Measurements from ENCODE around the gene LPCAT2. TPM values are rescaled to one million over a fixed set of nuclear protein-coding genes. Genes with fewer than 3 reads are reported as not detected.

LPCAT2 gene
- total and polyA plus RNA-seq, 2 donors (not counting 1 experiment from before 2014, with no cell fraction given), result 10.2 to 17.8 TPM

- Histone ChIP-seq H3K4me3 (replicated peaks in 1 of 4; ENCODE audit: control extremely low read depth in 1 of 4, insufficient read depth in 1 of 4, low read depth in 3 of 4, low read length in 4 of 4) (peak overlapping the region; percentile 30 to 63 (median 60)), H3K9me3 (ENCODE audit: control insufficient read depth, insufficient read depth, low read depth, low read length) (no peaks in the 10 kb centered on the region), H3K36me3 (ENCODE audit: control insufficient read depth, insufficient read depth, low read length) (peaks cover 16% of the 10 kb centered on the region), H3K27ac (ENCODE audit: insufficient read depth, low read length) (no peak overlapping the region), H4K20me1 (ENCODE audit: control insufficient read depth, extremely low read depth, insufficient read depth, low read length) (no peaks in the 10 kb centered on the region), H3K4me1 (ENCODE audit: control insufficient read depth, extremely low read depth, insufficient read depth, low read length) (no peaks in the 10 kb centered on the region), H3K27me3 (ENCODE audit: control insufficient read depth, insufficient read depth, low read length) (no peaks in the 10 kb centered on the region), H3K9ac (ENCODE audit: insufficient read depth, low read length) (no peak overlapping the region), H2AFZ (ENCODE audit: low read length) (no peak overlapping the region), H3K4me2 (ENCODE audit: extremely low read depth, insufficient read depth, low read length) (peak overlapping the region; percentile 68), H3K79me2 (ENCODE audit: control insufficient read depth, insufficient read depth, low read length) (no peaks in the 10 kb centered on the region)
- no peak for TF ChIP-seq CTCF (conservative IDR thresholded peaks at IDR 0.05 in 1 of 2, IDR thresholded peaks at IDR 0.05 in 1 of 2; ENCODE audit: low read depth in 1 of 2, low read length in 2 of 2)
- TF ChIP-seq EZH2 (IDR thresholded peaks at IDR 0.05; ENCODE audit: low read length, missing control alignments), result no peak
- DNase-seq (ENCODE audit: low read depth in 2 of 2), result no peak
Observed at GRCh38 chr16:55510185-55510805, 1.4 kb downstream of the LPCAT2 start.

- Histone ChIP-seq H3K4me1 (ENCODE audit: control insufficient read depth, extremely low read depth, insufficient read depth, low read length) (no peaks in the 10 kb centered on the region), H3K79me2 (ENCODE audit: control insufficient read depth, insufficient read depth, low read length) (no peaks in the 10 kb centered on the region), H3K27me3 (ENCODE audit: control insufficient read depth, insufficient read depth, low read length) (no peaks in the 10 kb centered on the region), H3K36me3 (ENCODE audit: control insufficient read depth, insufficient read depth, low read length) (peaks cover 2% of the 10 kb centered on the region), H3K9me3 (ENCODE audit: control insufficient read depth, insufficient read depth, low read depth, low read length) (no peaks in the 10 kb centered on the region), H4K20me1 (ENCODE audit: control insufficient read depth, extremely low read depth, insufficient read depth, low read length) (no peaks in the 10 kb centered on the region), H3K27ac (ENCODE audit: insufficient read depth, low read length) (no peak overlapping the region), H3K9ac (ENCODE audit: insufficient read depth, low read length) (no peak overlapping the region), H3K4me2 (ENCODE audit: extremely low read depth, insufficient read depth, low read length) (no peak overlapping the region), H2AFZ (ENCODE audit: low read length) (no peak overlapping the region), H3K4me3 (replicated peaks in 1 of 4; ENCODE audit: control extremely low read depth in 1 of 4, insufficient read depth in 1 of 4, low read depth in 3 of 4, low read length in 4 of 4) (no peak overlapping the region)
- no peak for DNase-seq (ENCODE audit: low read depth in 2 of 2)
- TF ChIP-seq EZH2 (IDR thresholded peaks at IDR 0.05; ENCODE audit: low read length, missing control alignments) (no peak), CTCF (conservative IDR thresholded peaks at IDR 0.05 in 1 of 2, IDR thresholded peaks at IDR 0.05 in 1 of 2; ENCODE audit: low read depth in 1 of 2, low read length in 2 of 2) (no peak)
Observed at GRCh38 chr16:55512941-55513340, 4.1 kb downstream of the LPCAT2 start.

- H3K4me1 ChIP-seq (ENCODE audit: control insufficient read depth, extremely low read depth, insufficient read depth, low read length), result no peaks in the 10 kb centered on the region
- TF ChIP-seq EZH2 (IDR thresholded peaks at IDR 0.05; ENCODE audit: low read length, missing control alignments) (no peak), CTCF (conservative IDR thresholded peaks at IDR 0.05 in 1 of 2, IDR thresholded peaks at IDR 0.05 in 1 of 2; ENCODE audit: low read depth in 1 of 2, low read length in 2 of 2) (no peak)
- no peaks in the 10 kb centered on the region for H4K20me1 ChIP-seq (ENCODE audit: control insufficient read depth, extremely low read depth, insufficient read depth, low read length)
- H3K27ac ChIP-seq (ENCODE audit: insufficient read depth, low read length), result no peak overlapping the region
- no peak overlapping the region for H2AFZ ChIP-seq (ENCODE audit: low read length)
- no peaks in the 10 kb centered on the region for H3K27me3 ChIP-seq (ENCODE audit: control insufficient read depth, insufficient read depth, low read length)
- peak in 1 of 2 donors; percentile 34 for DNase-seq (ENCODE audit: low read depth in 2 of 2)
- no peaks in the 10 kb centered on the region for H3K9me3 ChIP-seq (ENCODE audit: control insufficient read depth, insufficient read depth, low read depth, low read length)
- H3K9ac ChIP-seq (ENCODE audit: insufficient read depth, low read length), result no peak overlapping the region
- no peak overlapping the region for H3K4me3 ChIP-seq (replicated peaks in 1 of 4; ENCODE audit: control extremely low read depth in 1 of 4, insufficient read depth in 1 of 4, low read depth in 3 of 4, low read length in 4 of 4)
- no peaks in the 10 kb centered on the region for H3K79me2 ChIP-seq (ENCODE audit: control insufficient read depth, insufficient read depth, low read length)
- H3K36me3 ChIP-seq (ENCODE audit: control insufficient read depth, insufficient read depth, low read length), result no peaks in the 10 kb centered on the region
- no peak overlapping the region for H3K4me2 ChIP-seq (ENCODE audit: extremely low read depth, insufficient read depth, low read length)
Observed at GRCh38 chr16:55513616-55514015, 4.7 kb downstream of the LPCAT2 start.

Measured in fibroblast of lung (primary cell).